HG03280 (cell line): Measurements from ENCODE around the gene KNOP1.
"Not testable (repeated sequence)": the region's sequence is repeated elsewhere in the genome, so short reads cannot be mapped to it uniquely, and the experiment has no call there.

ENCODE experiments used
- ATAC-seq: cut with Tn5 transposase; IDR thresholded peaks from one replicate; pipeline ENCODE4 v1.9.1; 2021; ENCODE audit warnings: mild to moderate bottlenecking, moderate library complexity; ENCODE audit not compliant: unreplicated experiment

The KNOP1 gene

GRCh38 chr16:19743816-19744159 lies 25.8 kb upstream of the KNOP1 start:
- no peak for ATAC-seq

GRCh38 chr16:19741354-19741753 lies 23.3 kb upstream of the KNOP1 start:
- no peak for ATAC-seq

- no peak for ATAC-seq
These were observed 19.4 kb upstream of the KNOP1 start for GRCh38 chr16:19737306-19738038.

- ATAC-seq: no peak
These were observed 17.2 kb upstream of the KNOP1 start for GRCh38 chr16:19735074-19735867.

- ATAC-seq: no peak
These were observed 15.5 kb upstream of the KNOP1 start for GRCh38 chr16:19733551-19733950.

GRCh38 chr16:19728636-19728965 lies 10.6 kb upstream of the KNOP1 start:
- ATAC-seq: no peak

- ATAC-seq: no peak
These were observed 5.0 kb upstream of the KNOP1 start for GRCh38 chr16:19722981-19723380.

- ATAC-seq: no peak
These were observed 4.4 kb upstream of the KNOP1 start for GRCh38 chr16:19722269-19722952.

GRCh38 chr16:19718624-19718965 lies 568 bp upstream of the KNOP1 start:
- no peak for ATAC-seq

- ATAC-seq: no peak
These were observed 713 bp downstream of the KNOP1 start for GRCh38 chr16:19717314-19717713.

GRCh38 chr16:19716728-19717127 lies 1.3 kb downstream of the KNOP1 start:
- ATAC-seq: not testable (repeated sequence)

GRCh38 chr16:19716183-19716582 lies 1.8 kb downstream of the KNOP1 start:
- ATAC-seq: no peak

- ATAC-seq: no peak
These were observed 2.5 kb downstream of the KNOP1 start for GRCh38 chr16:19715566-19715965.

- no peak for ATAC-seq
These were observed 4.3 kb downstream of the KNOP1 start for GRCh38 chr16:19713697-19714096.

GRCh38 chr16:19712418-19713058 lies 5.5 kb downstream of the KNOP1 start:
- no peak for ATAC-seq

- no peak for ATAC-seq
These were observed 6.4 kb downstream of the KNOP1 start for GRCh38 chr16:19711643-19712042.

- no peak for ATAC-seq
These were observed 7.0 kb downstream of the KNOP1 start for GRCh38 chr16:19710991-19711545.

- no peak for ATAC-seq
These were observed 7.7 kb downstream of the KNOP1 start for GRCh38 chr16:19710191-19710908.

GRCh38 chr16:19709381-19710136 lies 8.5 kb downstream of the KNOP1 start:
- ATAC-seq: no peak
